ENCODE data around the gene TMX3. TPM values are rescaled to one million over a fixed set of nuclear protein-coding genes. Genes with fewer than 3 reads are reported as not detected.

TMX3 gene
- total RNA-seq, 1 donor from 2014 or later, result 35.8 TPM

DNA sequence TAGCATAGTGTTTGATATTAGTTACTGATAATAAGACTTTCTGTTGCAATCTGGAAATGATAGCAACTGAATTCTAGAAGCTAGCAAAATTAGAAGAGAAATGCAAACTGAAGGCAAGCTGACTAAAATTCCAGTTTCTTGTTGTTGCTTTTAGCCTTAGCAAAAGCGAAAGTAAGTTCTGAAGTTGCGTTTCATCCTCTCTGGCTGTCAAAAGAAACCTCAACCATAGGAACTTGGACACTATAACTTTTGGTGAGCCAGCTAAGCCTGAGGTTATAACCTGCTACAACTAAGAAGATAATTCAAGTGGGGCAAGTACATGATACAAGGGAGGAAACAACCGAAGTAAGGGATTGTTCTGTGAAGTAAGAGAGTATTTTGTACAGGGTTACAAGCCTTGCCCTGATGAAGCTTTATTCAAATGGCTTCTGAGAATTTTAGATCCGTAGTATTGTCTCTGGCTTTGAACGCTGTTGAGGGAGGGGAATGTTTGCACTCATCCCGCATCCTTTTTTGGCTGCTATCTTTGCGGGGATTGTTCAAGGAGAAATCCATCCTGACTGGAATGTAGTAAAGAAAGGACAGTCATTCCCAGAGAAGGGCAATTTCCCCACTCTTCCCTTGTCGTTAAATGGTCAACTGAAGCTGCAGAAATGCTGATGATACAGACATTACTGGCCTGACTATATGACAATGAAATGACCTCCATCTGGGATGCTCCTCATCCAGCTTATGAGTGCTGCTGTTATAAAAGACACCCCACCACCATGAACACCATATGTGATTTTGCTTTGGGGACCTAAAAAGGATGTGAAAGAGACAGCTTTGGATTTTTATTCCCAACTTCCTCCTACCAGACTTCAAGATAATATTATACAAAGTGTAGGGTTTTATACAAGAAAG lies 7.0 kb upstream of the TMX3 start:
- DNase-seq (ENCODE audit: low read depth) (no peak), FAIRE-seq (no peak)

DNA sequence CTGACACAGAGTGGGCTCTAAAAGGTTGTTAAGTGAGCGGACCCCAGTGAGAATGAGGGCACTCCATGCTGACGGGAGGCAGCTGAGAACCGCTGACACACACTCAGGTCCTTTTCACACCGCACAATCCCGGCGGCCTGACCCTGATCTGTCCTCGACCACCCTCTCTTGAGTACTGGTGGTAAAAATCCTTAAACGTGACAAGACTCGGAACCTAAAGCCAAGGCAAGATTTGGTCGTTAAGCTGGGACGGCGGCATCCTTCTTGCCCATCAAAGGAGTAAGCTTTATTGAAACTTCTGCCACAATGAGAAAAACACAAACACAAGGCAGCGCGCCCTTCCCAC lies 569 bp downstream of the TMX3 start:
- Histone ChIP-seq H3K27me3 (ENCODE audit: control insufficient read depth, insufficient read depth, low read length) (no peaks in the 10 kb centered on the region), H3K36me3 (ENCODE audit: control insufficient read depth, insufficient read depth, low read length) (peaks cover 7% of the 10 kb centered on the region), H3K4me3 (ENCODE audit: low read depth, low read length) (peak overlapping the region; percentile 95)
- DNase-seq (ENCODE audit: low read depth) (no peak), FAIRE-seq (no peak)
- TF ChIP-seq, protein P1, sequence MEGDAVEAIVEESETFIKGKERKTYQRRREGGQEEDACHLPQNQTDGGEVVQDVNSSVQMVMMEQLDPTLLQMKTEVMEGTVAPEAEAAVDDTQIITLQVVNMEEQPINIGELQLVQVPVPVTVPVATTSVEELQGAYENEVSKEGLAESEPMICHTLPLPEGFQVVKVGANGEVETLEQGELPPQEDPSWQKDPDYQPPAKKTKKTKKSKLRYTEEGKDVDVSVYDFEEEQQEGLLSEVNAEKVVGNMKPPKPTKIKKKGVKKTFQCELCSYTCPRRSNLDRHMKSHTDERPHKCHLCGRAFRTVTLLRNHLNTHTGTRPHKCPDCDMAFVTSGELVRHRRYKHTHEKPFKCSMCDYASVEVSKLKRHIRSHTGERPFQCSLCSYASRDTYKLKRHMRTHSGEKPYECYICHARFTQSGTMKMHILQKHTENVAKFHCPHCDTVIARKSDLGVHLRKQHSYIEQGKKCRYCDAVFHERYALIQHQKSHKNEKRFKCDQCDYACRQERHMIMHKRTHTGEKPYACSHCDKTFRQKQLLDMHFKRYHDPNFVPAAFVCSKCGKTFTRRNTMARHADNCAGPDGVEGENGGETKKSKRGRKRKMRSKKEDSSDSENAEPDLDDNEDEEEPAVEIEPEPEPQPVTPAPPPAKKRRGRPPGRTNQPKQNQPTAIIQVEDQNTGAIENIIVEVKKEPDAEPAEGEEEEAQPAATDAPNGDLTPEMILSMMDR (IDR thresholded peaks at IDR 0.05; ENCODE audit: insufficient read depth, low read length, severe bottlenecking), result no peak

More for the DNA sequence above, 7.0 kb upstream of the TMX3 start:
- TF ChIP-seq, protein P1 (IDR thresholded peaks at IDR 0.05; ENCODE audit: insufficient read depth, low read length, severe bottlenecking), result no peak
- no peaks in the 10 kb centered on the region for H3K27me3 ChIP-seq (ENCODE audit: control insufficient read depth, insufficient read depth, low read length)
- no peaks in the 10 kb centered on the region for H3K36me3 ChIP-seq (ENCODE audit: control insufficient read depth, insufficient read depth, low read length)
- H3K4me3 ChIP-seq (ENCODE audit: low read depth, low read length), result no peak overlapping the region

DNA sequence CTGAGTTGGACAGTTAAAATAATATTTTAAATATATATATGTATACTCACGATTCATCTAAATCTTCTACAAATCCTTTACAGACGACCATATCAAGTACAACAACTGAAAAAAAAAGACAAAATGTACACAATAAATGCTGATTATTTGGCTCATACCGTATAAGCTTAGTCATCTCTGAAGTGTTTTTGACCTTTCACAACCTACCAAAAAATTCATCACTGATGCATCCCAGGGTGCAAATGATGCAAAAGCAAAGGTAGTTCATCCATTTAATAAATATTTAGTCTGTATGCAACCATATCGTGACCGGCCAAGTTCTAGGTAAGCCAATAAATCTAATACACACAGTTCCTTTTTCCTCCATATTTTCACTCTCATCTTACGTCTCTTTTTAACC lies 1.1 kb downstream of the TMX3 start:
- FAIRE-seq, result no peak
- Histone ChIP-seq H3K27me3 (ENCODE audit: control insufficient read depth, insufficient read depth, low read length) (no peaks in the 10 kb centered on the region), H3K4me3 (ENCODE audit: low read depth, low read length) (peak overlapping the region; percentile 95), H3K36me3 (ENCODE audit: control insufficient read depth, insufficient read depth, low read length) (peaks cover 7% of the 10 kb centered on the region)
- TF ChIP-seq, protein P1 (IDR thresholded peaks at IDR 0.05; ENCODE audit: insufficient read depth, low read length, severe bottlenecking), result no peak
- peak; percentile 33 for DNase-seq (ENCODE audit: low read depth)

DNA sequence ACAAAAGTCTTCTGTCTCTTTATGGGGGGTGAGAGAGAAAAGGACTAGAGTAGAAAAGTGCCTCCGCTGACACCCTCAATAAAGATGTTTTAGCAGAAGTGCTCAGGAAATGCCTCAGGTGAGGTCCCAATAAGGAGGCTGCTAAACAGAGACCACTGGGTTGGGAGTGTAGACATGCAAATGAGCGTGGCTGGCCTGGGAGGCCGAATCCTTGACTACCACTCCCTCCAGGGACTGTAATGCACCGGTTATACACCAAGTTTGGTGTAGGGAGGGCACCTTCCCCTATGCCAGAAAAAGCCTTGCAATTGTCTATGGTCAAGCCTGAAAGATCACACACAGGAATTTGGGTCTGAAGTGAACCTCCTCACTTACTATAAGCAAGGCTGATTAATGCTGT lies 1.8 kb downstream of the TMX3 start:
- Histone ChIP-seq H3K4me3 (ENCODE audit: low read depth, low read length) (no peak overlapping the region), H3K27me3 (ENCODE audit: control insufficient read depth, insufficient read depth, low read length) (no peaks in the 10 kb centered on the region), H3K36me3 (ENCODE audit: control insufficient read depth, insufficient read depth, low read length) (peaks cover 7% of the 10 kb centered on the region)
- DNase-seq (ENCODE audit: low read depth) (no peak), FAIRE-seq (no peak)
- TF ChIP-seq, protein P1 (IDR thresholded peaks at IDR 0.05; ENCODE audit: insufficient read depth, low read length, severe bottlenecking), result no peak

DNA sequence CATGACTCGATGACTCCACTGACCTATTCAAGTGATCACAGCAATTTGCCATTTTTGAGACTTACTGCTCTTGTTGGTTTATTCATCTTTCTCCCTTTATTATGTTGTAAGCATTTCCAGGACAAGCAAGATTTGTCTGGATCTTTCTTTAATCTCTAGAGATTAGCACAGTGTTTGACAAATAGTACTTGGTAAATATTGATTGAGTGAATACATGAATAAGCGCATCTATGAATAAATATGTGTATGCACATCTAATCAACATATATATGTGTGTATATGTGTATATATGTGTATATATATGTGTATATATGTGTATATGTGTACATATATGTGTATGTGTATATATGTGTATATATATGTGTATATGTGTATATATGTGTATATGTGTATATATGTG lies 7.3 kb downstream of the TMX3 start:
- Histone ChIP-seq H3K36me3 (ENCODE audit: control insufficient read depth, insufficient read depth, low read length) (peaks cover 6% of the 10 kb centered on the region), H3K27me3 (ENCODE audit: control insufficient read depth, insufficient read depth, low read length) (no peaks in the 10 kb centered on the region), H3K4me3 (ENCODE audit: low read depth, low read length) (no peak overlapping the region)
- TF ChIP-seq, protein P1 (IDR thresholded peaks at IDR 0.05; ENCODE audit: insufficient read depth, low read length, severe bottlenecking), result no peak
- FAIRE-seq (no peak), DNase-seq (ENCODE audit: low read depth) (no peak)
